Measurements from ENCODE around the gene TMEM191C. TPM values are rescaled to one million over a fixed set of nuclear protein-coding genes. Genes with fewer than 3 reads are reported as not detected.
A peak's percentile ranks its signal among the peaks of the same experiment; 100 is the strongest.
"Not testable (repeated sequence)": the region's sequence is repeated elsewhere in the genome, so short reads cannot be mapped to it uniquely, and the experiment has no call there.

TMEM191C gene
- total RNA-seq (2021), result 0.82 and 1.7 TPM in 2 replicates
- Bru-seq, nascent RNA, result percentile 15 among the genes with signal in this experiment
- BruChase-seq, experiment 1, labeled RNA remaining after a 2-hour chase, result percentile 14 among the genes with signal in this experiment
- percentile 30 among the genes with signal in this experiment for BruChase-seq, experiment 2, labeled RNA remaining after a 6-hour chase
- long read RNA-seq, partial matches to known transcripts, result 1 of 2 reads
- long read RNA-seq, other reads (novel, unspliced or antisense), result 1 of 2 reads

- BruUV-seq (replicated peaks); H3K9me3 ChIP-seq (ENCODE audit: low read depth, low read length, poor library complexity, severe bottlenecking); DNase-seq (ENCODE audit: low spot score); intact Hi-C loops (cut with micrococcal nuclease; ENCODE audit: unreplicated experiment); H3K27ac ChIP-seq (ENCODE audit: low read depth, low read length, poor library complexity, severe bottlenecking); H3K36me3 ChIP-seq (ENCODE audit: insufficient read depth, low read length, poor library complexity, severe bottlenecking); POLR2A ChIA-PET (ENCODE audit: low non-redundant PET); H3K27me3 ChIP-seq (replicated peaks; ENCODE audit: insufficient read depth, low read depth, low read length, poor library complexity); H3K4me1 ChIP-seq (ENCODE audit: insufficient read depth, low read length, poor library complexity, severe bottlenecking); CTCF ChIA-PET: not testable (repeated sequence)
- H3K4me3 ChIP-seq (ENCODE audit: low read depth, low read length, poor library complexity, severe bottlenecking), result peak within 1 kb of the TSS; percentile 35
Measured at GRCh38 chr22:21467337-21468193, at the start of gene TMEM191C. TSS of gene TMEM191C (plus strand) at chr22:21467387. CDS start at chr22:21467460, 73 bp downstream.

- H3K27me3 ChIP-seq (replicated peaks; ENCODE audit: insufficient read depth, low read depth, low read length, poor library complexity); H3K36me3 ChIP-seq (ENCODE audit: insufficient read depth, low read length, poor library complexity, severe bottlenecking); H3K4me1 ChIP-seq (ENCODE audit: insufficient read depth, low read length, poor library complexity, severe bottlenecking); CTCF ChIA-PET; POLR2A ChIA-PET (ENCODE audit: low non-redundant PET); H3K27ac ChIP-seq (ENCODE audit: low read depth, low read length, poor library complexity, severe bottlenecking); DNase-seq (ENCODE audit: low spot score); BruUV-seq (replicated peaks); H3K9me3 ChIP-seq (ENCODE audit: low read depth, low read length, poor library complexity, severe bottlenecking); intact Hi-C loops (cut with micrococcal nuclease; ENCODE audit: unreplicated experiment): not testable (repeated sequence)
- peak overlapping the region; percentile 43 for H3K4me3 ChIP-seq (ENCODE audit: low read depth, low read length, poor library complexity, severe bottlenecking)
Measured at GRCh38 chr22:21417853-21418252, 49.3 kb upstream of the TMEM191C start.

GRCh38 chr22:21418974-21419638 lies 48.1 kb upstream of the TMEM191C start:
- intact Hi-C loops (cut with micrococcal nuclease; ENCODE audit: unreplicated experiment); CTCF ChIA-PET; H3K36me3 ChIP-seq (ENCODE audit: insufficient read depth, low read length, poor library complexity, severe bottlenecking); DNase-seq (ENCODE audit: low spot score); H3K4me1 ChIP-seq (ENCODE audit: insufficient read depth, low read length, poor library complexity, severe bottlenecking); H3K27me3 ChIP-seq (replicated peaks; ENCODE audit: insufficient read depth, low read depth, low read length, poor library complexity); H3K27ac ChIP-seq (ENCODE audit: low read depth, low read length, poor library complexity, severe bottlenecking); H3K4me3 ChIP-seq (ENCODE audit: low read depth, low read length, poor library complexity, severe bottlenecking); H3K9me3 ChIP-seq (ENCODE audit: low read depth, low read length, poor library complexity, severe bottlenecking); POLR2A ChIA-PET (ENCODE audit: low non-redundant PET): not testable (repeated sequence)
- BruUV-seq (replicated peaks), result TSS peak; percentile 78

DNA sequence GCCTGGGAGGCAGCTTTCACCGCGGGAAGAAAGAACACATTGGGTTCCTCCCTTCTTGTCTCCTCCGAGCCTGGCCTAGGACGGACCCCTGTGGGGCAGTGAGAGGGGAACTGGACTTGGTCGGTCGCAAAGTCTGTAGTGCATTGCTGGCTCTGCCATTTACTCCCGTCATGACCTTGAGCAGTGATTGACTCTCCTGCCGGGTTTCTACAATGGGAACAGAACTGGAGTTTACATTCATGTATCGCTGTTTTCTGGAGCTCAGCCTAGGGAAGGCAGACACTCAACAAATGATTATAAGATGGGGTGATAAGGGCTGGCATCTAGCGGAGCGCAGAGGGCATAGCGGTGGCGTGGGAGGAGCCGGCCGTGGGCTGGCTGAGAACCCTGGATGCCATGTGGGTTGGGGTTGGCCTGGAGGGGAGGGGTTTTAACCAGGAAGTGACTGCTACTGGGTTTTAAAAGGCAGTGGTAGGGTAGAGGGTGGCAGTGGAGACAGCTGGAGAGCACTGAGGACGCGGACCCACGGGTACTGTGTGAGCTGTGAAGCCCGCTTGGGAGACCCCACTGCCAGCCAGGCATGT lies 46.9 kb upstream of the TMEM191C start:
- intact Hi-C loops (cut with micrococcal nuclease; ENCODE audit: unreplicated experiment); H3K4me1 ChIP-seq (ENCODE audit: insufficient read depth, low read length, poor library complexity, severe bottlenecking); POLR2A ChIA-PET (ENCODE audit: low non-redundant PET); H3K9me3 ChIP-seq (ENCODE audit: low read depth, low read length, poor library complexity, severe bottlenecking); H3K27me3 ChIP-seq (replicated peaks; ENCODE audit: insufficient read depth, low read depth, low read length, poor library complexity); CTCF ChIA-PET; H3K36me3 ChIP-seq (ENCODE audit: insufficient read depth, low read length, poor library complexity, severe bottlenecking); H3K4me3 ChIP-seq (ENCODE audit: low read depth, low read length, poor library complexity, severe bottlenecking); H3K27ac ChIP-seq (ENCODE audit: low read depth, low read length, poor library complexity, severe bottlenecking); BruUV-seq (replicated peaks); DNase-seq (ENCODE audit: low spot score): not testable (repeated sequence)

- H3K9me3 ChIP-seq (ENCODE audit: low read depth, low read length, poor library complexity, severe bottlenecking); CTCF ChIA-PET; intact Hi-C loops (cut with micrococcal nuclease; ENCODE audit: unreplicated experiment); BruUV-seq (replicated peaks); DNase-seq (ENCODE audit: low spot score); H3K27ac ChIP-seq (ENCODE audit: low read depth, low read length, poor library complexity, severe bottlenecking); H3K4me1 ChIP-seq (ENCODE audit: insufficient read depth, low read length, poor library complexity, severe bottlenecking); H3K36me3 ChIP-seq (ENCODE audit: insufficient read depth, low read length, poor library complexity, severe bottlenecking); POLR2A ChIA-PET (ENCODE audit: low non-redundant PET); H3K27me3 ChIP-seq (replicated peaks; ENCODE audit: insufficient read depth, low read depth, low read length, poor library complexity); H3K4me3 ChIP-seq (ENCODE audit: low read depth, low read length, poor library complexity, severe bottlenecking): not testable (repeated sequence)
Measured at GRCh38 chr22:21424084-21424709, 43.0 kb upstream of the TMEM191C start.

GRCh38 chr22:21434378-21435233 lies 32.6 kb upstream of the TMEM191C start:
- CTCF ChIA-PET; POLR2A ChIA-PET (ENCODE audit: low non-redundant PET): not testable (repeated sequence)

More at GRCh38 chr22:21434378-21435233, 32.6 kb upstream of the TMEM191C start:
- H3K27ac ChIP-seq (ENCODE audit: low read depth, low read length, poor library complexity, severe bottlenecking); DNase-seq (ENCODE audit: low spot score); intact Hi-C loops (cut with micrococcal nuclease; ENCODE audit: unreplicated experiment); H3K9me3 ChIP-seq (ENCODE audit: low read depth, low read length, poor library complexity, severe bottlenecking); H3K4me1 ChIP-seq (ENCODE audit: insufficient read depth, low read length, poor library complexity, severe bottlenecking); H3K27me3 ChIP-seq (replicated peaks; ENCODE audit: insufficient read depth, low read depth, low read length, poor library complexity); H3K4me3 ChIP-seq (ENCODE audit: low read depth, low read length, poor library complexity, severe bottlenecking); H3K36me3 ChIP-seq (ENCODE audit: insufficient read depth, low read length, poor library complexity, severe bottlenecking); BruUV-seq (replicated peaks): not testable (repeated sequence)

Measured in A673 (cell line).